HG02840 (cell line): ENCODE measurements around the gene COCH.
"Not testable (repeated sequence)": the region's sequence is repeated elsewhere in the genome, so short reads cannot be mapped to it uniquely, and the experiment has no call there.

ENCODE experiments used
- ATAC-seq: cut with Tn5 transposase; IDR thresholded peaks from one replicate; pipeline ENCODE4 v1.9.1; 2021; ENCODE audit warnings: mild to moderate bottlenecking, moderate library complexity, moderate number of reproducible peaks; ENCODE audit not compliant: unreplicated experiment, low FRiP score

The COCH gene

DNA sequence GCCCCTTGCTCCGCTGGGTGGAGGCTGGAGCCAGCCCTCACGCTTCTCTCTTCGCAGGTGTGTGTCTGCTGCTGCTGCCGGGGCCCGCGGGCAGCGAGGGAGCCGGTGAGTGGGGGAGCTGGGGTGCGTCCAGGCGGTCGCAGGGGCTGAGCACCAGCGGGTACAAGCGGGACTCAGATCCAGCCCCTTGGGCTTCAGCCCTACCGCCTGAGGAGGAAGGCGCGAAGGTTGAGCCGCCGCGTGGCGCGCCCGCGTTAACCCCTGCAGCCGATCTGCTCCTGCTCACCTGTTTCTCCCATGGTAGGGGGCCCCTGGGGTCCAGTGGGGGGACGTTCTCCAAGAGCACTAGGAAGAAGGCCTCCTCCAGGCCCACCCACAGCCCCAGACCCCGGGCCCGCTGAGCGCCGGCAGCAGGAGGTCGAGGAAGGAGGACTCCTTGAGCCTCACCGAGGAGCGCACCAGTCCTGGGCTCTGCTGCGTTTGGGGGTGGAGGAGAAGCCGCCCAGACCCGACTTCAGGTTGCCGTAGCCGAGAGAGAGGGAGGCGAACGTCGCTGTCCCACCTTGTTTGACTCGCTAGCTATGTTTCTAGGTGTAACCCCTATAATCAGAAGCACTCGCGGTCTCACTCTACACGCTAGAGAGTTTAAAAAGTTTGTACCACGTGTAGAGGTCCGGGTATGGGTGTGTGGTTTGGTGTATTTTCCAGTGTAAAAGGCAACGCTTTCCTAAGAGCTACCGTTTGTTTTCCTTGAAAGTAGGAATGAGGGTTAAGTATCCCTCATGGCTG, 834 bp downstream of the COCH start:
- ATAC-seq: peak; percentile 30

DNA sequence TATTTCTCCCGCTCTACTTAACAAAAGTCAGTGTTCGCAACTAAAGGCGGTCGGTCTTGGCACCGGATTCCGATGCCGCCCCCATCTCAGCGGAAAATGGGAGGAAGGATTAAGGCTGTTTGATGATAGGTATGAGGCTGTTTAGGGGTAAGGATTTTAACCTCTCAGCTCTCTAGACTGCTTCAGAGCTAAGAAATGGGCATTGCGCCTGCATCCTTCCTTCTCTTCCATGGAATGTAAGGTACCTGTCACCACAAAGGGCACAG, 1.4 kb downstream of the COCH start:
- no peak for ATAC-seq

DNA sequence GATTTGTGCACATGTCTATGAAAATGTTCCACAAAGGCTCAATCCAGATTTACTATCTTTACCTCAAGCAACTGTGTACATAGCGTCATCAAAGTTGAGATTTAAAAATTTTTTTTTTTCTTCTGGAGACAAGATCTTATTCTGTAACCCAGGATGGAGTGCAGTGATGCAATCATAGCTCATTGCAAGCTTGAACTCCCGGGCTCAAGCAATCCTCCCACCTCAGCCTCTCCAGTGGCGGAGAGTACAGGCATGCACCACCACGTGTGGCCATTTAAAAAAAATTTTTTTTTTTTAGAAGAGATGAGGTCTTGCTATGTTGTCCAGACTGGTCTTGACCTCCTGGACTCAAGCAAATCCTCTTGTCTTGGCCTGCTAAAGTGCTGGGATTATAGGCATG, 2.3 kb downstream of the COCH start:
- no peak for ATAC-seq

DNA sequence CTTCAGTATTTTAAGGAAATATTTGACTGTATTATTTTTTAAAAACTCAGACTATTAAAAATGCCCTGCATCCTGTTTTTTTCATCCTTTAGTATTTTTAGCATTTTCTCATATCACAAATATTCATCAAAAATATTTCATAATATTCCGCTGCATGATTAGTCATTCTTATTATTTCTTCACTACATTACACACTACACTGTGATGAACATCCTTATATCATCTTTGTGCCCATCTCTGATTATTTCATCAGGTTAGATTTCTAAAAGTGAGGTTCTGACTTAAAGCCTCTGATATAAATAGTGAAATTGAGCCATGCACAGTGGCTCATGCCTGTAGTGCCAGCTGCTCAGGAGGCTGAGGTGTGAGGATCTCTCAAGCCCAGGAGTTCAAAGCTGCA, 8.1 kb downstream of the COCH start:
- no peak for ATAC-seq

DNA sequence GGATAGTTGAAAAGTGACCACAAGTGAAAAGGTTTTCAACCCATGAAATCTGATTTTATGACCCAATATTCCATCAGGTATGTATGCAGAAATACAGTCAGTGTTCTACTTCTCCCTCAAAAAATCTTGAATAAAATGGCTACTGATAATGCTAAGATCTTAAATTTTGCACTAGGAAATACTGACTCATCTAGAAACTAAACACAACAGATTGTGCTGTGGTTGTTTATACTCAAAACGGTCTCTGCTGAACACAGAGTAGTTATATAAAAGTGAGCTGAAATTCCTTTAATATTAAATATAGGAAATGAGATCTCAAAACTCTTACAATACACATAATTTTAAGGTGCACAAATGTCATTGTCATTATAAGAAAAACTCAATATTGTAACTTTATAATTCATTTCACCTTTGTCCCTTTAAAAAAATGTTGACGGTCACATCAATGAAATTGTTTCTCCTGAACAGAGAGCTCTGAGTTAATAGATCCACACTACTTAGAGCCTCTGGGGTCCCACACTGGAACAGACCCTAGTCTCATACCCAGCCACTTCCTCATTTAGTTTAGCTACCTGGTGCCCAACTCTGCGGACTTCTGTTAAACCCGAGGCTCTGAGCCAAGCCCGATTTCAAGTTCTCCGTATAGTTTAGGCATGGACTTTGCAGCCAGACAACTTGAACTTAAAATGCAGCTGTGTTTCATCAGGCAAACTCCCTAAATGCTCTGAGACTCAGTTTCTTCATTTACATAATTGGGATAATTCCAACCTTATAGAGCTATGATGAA, 9.3 kb downstream of the COCH start:
- ATAC-seq: no peak

DNA sequence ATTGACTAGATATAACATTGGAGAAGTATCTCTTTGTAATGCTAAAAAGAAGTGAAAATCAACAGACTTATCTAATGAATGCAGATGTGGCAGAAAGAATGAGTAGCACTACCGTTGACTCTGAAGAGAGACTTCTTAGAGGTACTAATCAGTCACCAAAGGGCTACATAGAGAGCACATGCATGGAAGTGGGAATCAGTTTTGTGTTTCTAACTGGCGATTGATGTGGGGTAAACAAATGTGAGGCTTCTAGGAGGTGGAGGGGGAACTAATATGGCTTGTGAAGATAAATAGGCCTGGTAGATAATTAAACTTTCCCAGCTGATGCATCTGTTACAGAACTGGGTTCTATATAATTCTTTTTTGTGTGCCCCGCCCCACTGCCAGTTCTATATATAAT, 10.5 kb downstream of the COCH start:
- ATAC-seq: no peak

DNA sequence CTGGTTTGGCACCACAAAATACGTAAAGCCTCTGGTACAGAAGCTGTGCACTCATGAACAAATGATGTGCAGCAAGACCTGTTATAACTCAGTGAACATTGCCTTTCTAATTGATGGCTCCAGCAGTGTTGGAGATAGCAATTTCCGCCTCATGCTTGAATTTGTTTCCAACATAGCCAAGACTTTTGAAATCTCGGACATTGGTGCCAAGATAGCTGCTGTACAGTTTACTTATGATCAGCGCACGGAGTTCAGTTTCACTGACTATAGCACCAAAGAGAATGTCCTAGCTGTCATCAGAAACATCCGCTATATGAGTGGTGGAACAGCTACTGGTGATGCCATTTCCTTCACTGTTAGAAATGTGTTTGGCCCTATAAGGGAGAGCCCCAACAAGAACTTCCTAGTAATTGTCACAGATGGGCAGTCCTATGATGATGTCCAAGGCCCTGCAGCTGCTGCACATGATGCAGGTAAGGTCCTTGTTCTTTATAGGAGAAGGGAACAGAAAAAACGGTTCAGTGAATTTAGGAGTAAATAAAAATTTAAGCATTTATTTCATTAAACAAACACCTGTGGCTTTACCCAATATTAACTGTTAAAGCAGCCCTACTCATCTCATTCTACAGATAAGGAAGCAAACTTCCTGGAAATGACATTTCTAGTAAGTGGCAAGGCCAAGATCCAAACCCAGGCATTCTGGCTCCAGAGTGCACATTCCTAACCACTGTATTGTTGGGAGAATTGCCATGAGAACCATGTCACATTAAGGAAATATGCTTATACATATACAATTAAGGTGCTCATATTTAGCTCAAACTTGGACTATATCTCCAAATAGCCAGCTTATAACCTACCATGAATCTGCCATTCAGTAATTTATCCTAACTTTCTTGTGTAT, 11.7 kb downstream of the COCH start:
- no peak for ATAC-seq

DNA sequence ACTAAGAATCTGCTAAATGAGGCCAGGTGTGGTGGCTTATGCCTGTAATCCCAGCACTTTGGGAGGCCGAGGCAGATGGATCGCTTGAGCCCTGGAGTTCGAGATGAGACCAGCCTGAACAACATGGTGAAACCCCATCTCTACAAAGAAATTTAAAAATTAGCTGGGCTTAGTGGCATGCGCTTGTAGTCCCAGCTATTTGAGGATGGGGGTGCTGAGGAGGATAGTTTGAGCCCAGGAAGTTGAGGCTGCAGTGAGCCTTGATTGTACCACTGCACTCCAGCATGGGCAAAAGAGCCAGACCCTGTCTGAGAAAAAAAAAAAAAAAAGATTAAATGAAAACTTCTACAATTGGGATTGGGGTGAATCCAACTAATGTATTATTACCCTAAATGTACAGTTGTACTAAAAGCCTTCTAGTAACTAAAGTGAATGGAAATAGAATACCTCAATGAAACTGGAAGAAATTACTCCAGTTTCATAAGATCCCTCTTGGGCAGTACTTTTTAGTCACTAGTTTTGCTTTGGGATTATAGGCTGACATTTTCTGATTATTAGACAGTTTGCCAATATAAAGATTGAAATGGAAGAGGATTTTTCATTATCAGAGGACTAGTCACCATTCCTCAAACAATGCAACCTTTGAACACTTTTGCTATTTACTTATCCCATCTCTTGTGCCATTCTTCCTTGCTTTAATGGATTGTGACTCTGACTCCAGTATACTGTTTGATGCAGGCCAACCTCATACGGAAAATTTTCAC, 14.3 kb downstream of the COCH start:
- no peak for ATAC-seq

DNA sequence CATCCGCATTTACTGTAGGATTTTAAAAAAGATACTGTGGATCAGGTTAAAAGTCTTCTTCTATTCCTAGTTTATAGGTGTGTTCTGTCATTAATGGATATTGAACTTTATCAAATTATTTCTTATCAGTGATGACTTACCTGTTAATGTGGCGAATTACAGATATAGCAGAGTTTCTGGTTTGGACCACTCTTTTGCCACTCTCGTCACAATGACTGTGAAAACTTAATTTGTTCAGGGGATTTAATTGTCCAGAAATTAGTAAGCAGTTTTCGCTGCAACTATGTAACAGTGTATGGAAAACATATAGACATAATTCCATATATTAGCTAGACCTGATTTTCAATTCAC, 14.9 kb downstream of the COCH start:
- no peak for ATAC-seq

DNA sequence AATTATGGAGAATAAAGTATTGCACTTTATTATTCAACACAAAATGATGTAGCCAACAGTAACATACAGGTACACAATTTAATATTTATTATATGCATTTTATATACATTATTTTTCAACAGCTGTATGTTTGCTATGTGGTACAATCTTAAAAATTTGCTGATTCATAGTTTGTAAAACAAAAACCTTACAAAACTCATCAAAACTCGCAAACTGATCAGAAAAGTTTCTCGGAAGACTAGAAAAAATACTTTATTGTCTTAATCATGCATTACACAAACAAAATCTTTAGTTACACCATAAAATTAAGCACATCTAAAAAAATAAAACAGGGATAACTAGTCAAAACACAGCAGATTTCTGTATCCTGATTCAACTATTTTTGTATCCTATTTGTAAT, 19.5 kb downstream of the COCH start:
- no peak for ATAC-seq

DNA sequence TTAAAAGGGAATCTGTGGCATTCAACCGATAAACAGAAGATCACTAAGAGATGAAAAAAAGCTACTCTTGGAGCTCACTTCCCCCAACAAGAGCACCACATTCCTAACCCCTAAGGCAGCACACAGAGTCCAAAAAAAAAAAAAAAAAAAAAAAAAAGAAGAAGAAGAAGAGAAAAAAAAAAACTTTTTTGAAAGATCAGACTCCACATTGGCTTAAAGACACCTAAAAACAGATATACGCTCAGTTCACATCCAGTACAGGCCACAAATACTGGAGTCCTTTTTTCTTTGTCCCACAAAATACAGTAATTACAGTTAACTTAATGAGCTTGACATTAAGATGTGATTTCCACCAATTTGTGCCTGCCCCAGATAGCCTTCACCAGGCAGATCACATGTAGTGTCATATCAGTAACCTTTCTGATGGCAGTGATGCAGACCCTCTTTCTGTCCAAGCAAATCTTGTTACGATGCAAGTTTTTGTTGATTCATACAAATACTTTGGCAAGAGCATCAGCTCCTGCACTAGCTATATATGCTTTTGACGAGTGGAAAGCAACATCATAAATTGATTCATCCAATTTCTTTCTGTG, 20.7 kb downstream of the COCH start:
- ATAC-seq: no peak

DNA sequence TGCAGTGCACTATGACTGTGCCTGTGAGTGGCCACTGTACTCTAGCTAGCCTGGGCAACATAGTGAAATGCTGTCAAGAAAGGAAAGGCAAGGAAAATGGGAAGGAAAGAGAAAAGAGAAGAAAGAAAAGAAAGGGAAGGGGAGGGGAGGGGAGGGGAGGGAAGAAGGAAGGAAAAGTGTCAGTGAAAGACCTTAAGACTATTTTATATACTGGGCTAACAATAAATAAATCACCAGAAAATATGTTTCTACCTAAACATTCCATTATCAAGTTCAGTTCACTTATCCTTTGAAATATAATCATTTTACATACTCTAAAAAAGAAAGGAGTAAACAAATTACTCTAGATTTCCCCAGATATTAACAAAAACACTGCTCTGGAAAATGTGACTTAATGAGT, 22.1 kb downstream of the COCH start:
- no peak for ATAC-seq

DNA sequence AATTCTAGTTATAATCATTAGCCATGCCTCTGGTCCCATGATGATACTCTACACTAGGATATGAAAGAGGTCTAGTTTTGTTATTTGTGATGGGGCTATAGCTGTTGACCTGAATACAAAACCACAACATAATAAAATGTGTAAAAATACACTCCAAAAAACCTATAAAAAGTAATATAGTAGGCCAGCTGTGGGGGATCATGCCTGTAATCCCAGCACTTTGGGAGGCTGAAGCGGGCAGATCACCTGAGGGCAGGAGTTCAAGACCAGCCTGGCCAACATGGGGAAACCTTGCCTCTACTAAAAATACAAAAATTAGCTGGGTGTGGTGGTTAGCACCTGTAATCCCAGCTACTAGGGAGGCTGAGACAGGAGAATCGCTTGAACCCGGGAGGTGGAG, 22.8 kb downstream of the COCH start:
- ATAC-seq: not testable (repeated sequence)

DNA sequence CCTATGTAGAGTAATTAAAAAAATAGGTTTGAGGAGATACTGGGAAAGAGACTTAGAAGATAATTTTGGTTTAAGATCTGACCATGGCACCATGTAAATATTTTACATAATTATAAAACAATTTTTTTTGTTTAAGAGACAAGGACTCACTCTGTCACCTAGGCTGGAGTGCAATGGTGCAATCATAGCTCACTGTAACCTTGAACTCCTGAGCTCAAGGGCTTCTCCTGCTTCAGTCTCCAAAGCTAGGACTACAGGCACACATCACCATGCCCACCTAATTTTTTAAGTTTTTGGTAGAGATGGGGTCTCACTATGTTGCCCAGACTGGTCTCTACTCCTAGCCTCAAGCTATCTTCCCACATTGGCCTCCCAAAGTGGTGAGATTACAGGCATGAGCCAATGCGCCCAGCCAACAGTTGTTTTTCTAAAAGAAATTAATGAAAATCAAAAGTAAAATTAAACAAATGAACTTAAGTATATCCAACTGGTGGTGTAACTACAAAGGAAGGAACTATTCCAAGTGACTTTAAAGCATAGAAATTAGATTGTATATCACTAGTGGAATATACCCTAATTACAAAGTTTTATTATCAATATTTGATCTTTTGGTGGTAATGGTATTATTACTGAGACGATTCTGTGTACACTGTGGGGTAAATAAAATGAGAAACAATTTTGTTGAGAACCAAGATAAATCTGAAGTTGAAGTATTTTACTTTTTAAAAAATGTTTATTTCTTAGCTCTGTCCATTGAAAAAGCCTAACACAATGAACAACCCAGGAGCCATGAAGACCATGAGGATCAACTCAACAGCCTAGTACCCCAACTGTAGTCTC, 29.1 kb downstream of the COCH start:
- ATAC-seq: no peak

DNA sequence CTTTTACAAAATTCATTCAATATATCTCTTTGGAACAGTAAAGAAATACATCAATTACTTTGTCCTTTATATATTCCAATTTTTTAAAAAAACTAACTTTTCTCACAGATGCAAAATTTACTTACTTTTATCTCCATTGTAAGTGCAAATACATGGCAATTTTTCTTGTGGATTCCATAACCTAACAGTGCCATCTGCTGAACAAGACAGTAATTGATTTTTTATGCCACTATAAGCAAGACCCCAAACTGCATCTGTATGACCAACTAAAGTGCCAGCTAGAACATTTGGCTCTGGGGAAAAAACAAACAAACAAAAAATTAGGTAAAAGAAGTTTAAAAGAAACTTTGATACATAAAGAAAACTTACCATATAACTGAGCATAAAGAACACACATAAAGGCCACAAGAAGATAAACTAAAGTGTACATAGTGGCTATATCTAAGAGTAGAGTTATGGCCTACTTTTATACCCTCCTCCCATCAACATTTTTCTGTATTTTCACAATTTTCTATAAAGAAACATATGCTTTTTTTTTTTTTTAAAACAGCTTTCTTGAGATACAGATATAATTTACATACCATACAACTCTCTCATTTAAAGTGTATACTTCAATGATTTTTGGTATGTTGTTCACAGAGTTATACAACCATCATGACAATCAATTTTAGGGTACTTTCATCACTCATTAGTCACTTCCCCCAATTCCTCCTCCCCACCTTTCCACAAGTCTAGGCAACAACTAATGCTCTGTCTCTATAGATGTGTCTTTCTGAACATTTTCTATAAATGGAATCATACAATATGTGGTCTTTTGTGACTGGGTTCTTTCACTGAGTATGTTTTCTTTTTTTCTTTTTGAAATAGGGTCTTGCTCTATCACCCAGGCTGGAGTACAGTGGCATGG, 32.6 kb downstream of the COCH start:
- ATAC-seq: no peak

DNA sequence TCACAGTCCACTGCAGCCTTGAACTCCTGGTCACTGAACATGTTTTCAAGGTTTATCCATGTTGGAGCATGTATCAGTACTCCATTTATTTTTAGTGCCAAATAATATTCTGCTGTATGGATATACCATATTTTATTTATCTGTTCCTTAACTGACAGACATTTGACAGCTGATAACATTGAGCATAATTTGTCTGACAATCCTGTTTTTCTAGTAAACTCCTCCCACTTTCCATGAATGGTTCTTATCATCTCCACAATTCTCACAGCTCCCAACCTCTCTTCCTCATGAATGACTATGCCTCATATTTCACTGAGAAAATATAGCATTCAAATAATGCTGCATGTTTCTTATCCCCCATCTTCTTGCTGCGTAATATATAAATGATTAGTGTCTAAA, 33.3 kb downstream of the COCH start:
- ATAC-seq: no peak

DNA sequence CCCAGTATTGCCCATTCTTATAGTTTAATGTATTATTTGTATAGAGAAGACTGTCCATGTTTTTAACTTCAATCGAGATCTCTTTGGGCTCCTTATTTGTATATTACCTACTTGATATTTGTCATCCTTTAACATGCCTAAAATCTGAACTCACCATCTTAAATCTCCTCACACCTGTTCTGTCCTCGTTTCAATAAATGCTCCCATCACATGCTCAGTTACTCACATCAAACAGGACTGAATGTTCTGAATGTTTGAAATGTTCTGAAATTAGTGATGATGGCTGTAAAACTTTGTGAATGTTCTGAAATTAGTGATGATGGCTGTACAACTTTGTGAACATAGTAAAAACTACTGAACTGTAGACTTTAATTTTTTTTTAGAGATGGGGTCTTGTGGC, 34.5 kb downstream of the COCH start:
- no peak for ATAC-seq

DNA sequence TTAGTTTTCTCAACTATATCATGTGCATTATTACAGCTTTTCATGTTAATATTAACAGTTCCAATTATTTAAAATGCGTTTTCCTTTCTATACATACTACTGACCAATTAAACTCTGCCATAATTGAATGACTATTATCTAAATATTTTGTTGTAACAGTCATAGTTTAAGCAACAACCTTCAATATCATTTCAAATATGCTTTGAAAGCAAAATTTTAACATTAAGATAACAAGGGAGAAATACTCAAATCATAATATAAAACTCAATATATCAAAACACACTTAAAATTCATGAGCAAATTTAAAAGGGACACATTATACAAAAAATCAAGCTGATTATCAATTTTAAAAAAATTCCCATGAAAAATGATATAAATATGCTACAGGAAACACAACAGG, 40.5 kb downstream of the COCH start:
- ATAC-seq: no peak
